Femur (tissue), 1 donor: ENCODE measurements around the gene NFIX.

ENCODE experiments used
- DNase-seq: peaks from one replicate; pipeline ENCODE4 v3.0.0-alpha.2; 2017

The NFIX gene

DNA sequence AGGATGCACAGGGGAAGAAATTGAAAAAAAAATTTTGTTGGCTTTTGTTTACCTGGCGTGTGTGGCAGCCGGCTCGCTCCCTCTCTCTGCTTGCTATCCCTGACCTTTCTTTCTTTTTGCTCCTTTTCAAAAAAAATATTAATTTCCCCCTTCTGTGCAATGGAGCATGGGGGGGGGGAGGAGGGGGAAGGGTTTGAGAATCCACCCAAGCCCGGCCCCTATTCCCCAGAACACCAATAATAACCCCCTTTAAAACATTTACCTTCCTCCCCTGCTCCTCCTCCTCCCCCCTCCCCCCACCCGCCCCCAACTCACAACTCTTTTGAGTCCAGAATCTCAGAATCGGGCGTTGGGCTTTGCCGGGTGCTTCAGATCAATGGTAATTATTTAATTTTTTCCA, 28.4 kb downstream of the NFIX start:
- peak; percentile 73 for DNase-seq

DNA sequence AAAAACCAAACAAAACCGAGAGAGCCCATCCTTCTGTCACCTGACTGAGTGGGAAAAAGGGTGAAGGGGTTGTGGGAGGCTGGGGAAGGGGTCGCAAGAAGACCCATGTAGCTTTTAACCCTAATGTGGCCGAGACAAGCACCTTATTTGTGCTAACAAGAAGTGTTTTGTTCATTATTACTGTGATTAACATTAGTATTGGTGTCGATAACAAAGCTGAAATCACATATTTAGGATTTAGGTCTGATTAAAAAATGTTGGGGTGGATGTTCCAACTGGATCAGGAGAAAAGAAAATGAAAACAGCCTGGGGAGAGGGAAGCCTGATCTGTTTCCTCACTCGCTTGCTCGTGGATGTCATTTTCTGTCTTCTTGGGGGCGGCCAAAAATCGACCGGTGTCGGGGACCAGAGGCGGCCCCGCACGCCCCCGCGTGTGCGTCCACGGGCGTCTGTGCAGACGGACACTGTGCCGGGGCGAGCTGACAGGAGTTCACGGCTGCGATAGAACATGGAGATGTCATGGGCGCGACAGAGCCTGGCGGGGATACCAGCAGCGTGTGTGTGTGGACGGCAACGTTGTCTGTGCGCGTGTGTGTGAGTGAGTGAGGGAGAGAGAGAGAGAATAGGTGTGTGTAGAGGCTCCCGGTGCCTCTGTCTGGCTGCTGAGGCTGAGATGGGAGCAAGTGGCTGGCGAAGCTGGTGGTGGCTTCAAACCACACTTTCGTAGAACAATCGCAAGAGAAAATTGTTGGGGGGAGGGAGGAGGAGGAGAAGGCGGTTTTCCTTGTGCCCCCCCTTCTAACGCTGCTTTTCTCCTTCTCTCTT, 29.1 kb downstream of the NFIX start:
- no peak for DNase-seq

DNA sequence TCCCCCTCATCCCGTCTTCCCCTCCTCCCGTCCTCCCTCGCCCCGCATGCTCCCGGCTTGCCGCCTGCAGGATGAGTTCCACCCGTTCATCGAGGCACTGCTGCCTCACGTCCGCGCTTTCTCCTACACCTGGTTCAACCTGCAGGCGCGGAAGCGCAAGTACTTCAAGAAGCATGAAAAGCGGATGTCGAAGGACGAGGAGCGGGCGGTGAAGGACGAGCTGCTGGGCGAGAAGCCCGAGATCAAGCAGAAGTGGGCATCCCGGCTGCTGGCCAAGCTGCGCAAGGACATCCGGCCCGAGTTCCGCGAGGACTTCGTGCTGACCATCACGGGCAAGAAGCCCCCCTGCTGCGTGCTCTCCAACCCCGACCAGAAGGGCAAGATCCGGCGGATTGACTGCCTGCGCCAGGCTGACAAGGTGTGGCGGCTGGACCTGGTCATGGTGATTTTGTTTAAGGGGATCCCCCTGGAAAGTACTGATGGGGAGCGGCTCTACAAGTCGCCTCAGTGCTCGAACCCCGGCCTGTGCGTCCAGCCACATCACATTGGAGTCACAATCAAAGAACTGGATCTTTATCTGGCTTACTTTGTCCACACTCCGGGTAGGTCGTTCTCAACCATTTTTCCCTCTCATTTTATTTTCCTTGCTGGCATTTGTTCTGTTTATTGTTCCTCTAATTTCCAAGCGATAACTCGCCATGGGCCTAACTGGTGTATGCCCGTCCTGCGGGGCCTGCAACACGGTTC, 29.8 kb downstream of the NFIX start:
- no peak for DNase-seq

DNA sequence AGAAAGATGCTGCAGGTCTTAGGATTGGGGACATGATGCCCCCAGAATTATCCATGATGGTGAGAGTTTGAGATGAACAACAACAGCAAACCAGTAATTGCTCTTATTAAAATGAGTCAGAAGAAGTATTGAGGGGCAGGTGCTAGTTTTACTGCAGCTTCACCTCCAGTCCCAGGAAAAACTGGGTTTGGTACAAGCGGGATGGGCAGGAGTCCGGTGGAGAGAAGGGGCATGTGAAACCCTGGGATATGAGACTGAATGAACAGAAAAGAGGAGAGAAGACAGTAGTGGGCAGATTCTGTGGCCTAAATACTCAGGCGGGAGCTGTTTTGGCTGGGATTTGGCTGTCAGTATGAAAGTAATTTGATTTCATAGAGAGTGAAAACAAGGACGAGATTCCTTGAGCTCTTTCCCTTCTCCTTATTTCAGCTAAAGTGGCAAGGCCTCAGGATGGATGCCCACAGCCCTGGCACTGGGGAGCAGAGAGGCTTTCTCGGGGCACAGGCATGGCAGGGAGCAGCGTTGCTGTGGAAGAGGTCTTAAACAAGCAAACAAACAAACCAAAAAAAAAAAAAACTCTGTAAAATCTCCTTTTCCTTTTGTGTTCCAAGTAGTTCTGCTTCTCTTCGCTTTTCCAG, 30.7 kb downstream of the NFIX start:
- no peak for DNase-seq

DNA sequence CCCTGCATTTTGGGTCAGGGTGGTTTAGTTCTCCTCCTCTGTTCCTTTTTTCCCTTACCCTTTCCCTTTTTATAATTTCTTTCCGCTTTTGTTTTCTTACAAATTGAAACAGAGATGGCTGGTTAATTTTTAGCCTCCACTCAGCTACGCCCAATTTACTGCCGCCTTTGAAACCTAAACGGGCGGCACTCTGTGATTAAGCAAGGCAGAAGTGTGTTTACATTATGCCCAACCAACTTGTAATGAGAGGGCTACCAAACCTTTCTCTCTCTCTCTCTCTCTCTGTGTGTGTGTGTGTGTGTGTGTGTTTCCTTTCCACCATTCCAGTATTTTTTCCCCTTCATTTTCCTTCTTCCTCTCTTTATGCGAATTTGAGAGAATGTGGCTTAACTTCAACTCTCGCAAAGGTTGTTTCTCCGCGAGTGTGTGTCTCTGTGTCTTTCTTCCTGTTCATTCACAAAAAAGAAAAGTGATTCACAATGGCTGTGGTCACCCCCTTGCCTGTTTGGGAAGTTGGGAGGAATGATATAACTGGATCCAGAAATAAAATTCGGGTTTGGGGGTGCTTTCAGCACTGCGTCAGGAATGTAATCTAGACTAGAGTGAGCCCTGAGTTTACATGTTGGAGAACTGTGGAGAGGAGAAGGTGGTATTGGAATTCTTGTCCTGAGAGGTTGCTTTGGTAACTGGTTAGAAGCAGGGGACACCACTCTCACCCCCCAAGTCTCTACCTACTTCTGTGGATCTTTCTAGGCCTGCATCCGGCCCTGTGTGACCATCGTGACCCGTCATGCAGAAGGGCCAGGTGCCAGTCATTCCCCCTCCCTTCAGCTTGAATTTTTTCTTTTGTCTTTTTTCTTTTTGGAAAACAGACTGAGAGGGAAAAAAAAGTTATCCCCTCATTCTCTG, 31.4 kb downstream of the NFIX start:
- DNase-seq = no peak

DNA sequence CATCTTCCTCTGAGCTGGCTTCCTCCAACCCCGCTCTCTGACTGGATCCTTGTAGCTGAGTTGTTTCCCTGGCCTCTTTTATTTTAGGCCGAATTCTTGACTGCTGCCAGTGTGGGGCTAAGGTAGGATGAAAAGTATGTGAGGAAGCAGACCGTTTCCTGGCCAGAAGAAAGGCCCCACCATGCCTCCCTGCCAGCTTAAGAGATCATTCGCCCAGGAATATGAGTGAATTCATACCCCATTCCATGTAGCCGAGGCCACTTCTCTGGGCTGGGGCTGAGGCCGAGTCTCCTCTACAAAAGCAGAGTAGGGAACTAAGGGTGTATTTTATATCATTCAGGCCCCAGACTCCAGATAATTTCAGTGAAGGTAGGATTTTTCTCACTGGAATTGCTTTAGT, 32.3 kb downstream of the NFIX start:
- no peak for DNase-seq

DNA sequence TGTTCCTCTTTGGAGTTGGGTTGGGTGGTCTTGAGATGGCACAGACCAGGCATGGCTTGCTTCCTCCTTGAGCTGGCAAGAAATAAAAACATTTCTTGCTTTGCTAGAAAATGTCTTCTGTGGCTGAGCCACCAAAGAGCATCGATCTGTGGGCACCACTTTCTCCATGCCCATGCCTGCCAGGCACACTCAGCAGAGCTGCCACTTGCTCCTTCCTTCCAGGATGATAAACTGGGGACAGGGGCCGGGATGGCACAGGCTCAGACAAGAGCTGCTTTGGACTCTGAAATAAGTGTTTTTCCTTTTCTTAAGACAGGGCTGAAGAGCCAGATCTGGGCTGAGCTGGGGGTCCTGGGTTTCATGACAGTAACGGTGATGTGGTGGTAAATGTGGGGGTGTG, 32.8 kb downstream of the NFIX start:
- no peak for DNase-seq

DNA sequence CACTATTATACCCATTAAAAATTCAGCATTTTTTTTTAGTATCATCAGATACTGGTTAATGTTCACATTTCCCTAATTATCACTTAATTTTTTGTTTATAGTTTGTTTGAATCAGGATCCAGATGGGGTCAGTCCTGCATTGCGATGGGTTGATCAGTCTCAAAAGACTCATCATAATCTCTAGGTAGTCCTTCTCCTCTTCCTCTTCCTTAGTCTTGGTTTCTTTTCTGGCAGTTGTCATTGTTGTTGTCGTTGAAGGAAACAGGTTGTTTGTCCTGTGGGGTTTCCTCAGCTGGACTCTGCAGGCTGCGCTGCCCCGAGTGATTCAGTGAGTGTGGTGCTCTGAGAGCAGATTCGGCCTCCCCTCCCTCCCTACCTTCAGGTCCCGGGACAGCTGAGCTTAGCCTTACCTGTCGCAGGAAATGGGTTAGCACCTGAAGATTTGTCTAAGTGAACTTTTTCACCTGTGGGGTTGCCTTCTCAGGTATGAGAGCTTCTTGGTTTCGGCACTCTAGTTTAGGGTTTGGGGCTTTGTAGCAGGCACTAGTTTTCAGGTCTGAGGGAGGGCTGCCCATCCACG, 34.1 kb downstream of the NFIX start:
- no peak for DNase-seq

DNA sequence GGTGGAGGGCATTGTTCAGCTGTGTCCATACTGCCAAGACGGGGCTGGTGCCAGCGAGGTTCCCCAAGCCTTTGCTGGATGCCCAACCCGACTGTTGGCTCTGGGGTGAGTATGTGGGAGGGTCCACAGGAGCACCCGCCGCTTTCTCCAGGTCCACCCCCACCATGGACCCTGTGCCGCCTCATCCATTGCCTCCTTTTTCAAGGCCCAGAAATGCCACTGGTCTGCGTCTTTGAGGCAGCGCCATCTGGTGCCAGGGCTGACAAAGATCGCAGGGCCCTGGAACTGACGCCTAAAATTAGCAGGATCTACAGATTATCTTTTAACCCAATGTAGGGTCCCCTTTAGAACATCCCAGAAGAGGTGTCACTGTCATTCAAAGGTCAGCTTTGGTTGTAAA, 34.6 kb downstream of the NFIX start:
- no peak for DNase-seq

DNA sequence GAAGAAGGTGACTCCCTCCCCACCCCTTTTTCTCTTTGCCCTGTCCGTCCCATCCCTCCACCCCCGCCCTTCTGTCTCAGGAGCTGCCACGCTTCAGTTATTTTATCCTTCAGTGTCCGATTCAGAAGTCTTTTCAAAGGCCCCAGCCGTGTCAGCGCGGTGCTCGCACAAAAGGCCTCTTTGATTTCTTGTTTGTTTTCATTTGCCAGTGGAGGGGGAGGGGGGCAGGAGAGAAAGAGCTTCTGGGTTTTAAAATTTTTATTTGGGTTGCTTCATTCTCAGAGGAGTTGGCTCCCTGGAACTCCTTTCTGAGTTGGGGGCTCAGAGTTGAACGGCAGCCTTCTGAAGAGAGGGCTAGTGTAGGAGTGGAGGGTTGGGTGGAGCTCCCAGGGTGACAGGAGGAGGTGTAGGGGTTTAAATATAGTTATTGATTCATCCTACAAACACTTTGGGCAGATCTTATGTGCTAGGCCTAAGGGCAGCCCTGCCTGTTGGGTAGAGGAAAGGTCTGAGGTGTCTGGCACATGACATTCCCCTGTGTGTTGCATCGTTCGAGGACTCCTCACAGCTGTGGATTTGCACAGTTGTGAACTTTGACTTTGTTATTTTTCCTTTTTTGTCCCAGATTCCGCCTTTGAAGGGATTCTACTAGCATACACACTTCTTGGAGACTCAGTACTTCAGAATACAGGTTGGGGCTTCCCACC, 36.8 kb downstream of the NFIX start:
- no peak for DNase-seq

DNA sequence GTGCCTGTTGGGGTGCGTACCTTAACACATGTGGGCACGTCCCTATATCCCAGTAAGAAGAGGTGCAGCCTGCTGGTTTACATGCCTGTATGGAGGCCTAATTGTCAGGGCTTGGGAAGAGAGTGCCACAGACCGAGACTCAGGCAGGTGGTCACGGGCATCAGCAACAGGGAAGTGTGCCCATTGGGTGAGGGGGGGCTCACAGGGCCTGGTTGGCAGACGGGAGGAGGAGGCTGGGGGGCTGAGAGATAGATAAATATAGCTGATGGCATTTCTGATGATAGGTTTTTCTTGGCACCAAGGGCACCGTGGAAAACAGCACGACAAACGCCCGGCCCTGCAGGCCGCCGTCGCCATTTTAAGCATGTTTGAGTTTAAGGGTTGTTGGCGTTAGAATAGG, 37.6 kb downstream of the NFIX start:
- DNase-seq = no peak

DNA sequence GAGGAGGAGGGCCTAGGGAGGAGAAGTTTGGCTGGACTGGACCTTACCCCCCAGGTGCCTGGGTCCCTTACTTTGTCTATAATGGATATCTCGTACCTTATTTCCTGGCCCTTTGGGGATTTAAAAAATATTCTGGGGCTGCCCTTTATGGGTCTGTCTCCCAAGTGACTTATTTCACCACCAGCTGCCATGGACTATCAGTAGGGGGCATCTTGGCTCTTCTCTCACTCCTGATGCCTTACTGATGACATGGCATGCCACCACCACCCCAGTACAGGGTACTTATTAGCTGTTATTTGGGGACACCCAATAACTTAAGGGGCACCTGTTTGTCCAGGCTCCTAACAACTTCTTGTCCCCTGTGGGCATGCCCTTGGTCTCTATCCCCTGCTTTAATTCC, 38.0 kb downstream of the NFIX start:
- DNase-seq = no peak

DNA sequence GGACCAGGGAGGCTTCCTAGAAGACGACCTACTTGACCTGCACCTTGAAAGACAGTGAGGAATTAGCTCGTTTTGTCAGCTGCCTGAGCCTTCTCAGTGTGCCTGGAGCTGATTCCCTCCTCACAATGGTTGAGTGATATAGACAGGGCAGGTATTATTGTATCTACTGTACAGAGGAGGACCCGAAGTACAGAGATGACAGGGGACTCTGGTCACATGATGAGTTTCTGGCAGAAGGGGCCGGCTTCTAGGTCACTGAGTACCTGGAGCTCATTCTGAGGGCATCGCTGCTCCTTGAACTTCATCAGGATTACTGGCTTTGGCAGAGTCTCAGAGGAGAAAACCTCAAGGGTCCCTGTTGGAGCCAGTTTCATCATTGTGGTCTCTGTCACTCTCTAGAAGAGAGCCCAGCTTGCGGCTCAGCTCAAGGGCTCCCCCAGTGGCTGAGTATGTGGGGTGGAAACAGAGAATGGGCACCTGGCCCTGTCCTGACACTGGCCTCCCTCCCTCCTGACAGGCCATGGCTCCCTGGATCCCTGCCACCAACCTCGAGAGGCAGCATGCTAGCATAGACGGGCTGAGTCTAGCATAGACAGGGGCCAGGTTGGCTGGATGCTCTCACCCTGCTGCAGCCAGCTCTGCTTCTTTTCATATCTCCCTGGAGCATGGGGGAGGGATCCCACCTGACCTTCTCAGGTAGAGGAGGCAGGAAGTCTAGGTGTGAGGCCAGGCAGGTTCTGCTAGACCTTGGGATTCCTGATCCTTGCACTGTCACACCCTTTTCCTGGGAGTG, 38.7 kb downstream of the NFIX start:
- DNase-seq = no peak

DNA sequence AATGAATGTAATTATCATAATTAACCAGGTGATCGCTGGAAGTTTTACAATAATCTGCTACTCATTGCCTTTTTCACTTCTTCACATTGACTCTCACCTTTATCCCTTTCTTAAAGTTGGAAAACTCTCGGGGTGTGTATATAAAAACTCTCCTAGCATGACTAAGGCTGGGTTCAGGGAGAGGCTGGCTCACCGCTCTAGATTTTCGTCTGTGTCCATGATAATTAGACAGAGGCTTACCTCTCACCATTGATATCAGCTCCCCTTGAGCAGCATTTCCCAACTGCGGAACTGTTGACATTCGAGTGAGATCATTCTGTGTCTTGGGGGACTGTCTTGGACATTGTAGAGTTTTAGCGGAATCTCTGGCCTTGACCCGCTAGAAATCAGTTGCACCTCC, 39.4 kb downstream of the NFIX start:
- DNase-seq = no peak

DNA sequence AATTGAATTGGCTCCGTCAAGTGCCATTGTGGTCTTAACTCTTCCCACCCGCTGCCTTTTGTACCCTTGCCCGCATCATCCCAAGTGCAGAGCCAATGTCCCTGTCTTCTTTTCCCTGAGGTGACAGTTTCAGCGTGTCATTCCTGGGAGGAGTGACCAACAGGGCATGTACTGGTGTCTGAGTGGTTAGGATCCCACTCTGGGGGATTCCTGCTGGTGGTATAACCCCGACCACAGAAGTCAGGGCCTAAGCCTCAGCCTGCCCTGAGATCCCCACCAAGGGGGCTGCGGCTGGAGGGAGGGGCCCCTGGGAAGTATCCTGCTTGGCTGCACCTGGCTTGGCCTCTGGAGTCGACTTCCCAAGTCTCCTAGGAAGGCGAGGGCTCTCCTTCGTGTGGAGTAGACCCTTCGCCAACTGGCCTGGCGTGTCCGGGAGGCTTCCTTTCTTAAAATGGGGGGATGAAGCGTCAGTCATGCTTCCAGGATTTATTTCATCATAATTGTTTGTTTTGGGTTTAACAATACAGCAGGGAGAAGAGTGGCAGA, 40.6 kb downstream of the NFIX start:
- DNase-seq = no peak

DNA sequence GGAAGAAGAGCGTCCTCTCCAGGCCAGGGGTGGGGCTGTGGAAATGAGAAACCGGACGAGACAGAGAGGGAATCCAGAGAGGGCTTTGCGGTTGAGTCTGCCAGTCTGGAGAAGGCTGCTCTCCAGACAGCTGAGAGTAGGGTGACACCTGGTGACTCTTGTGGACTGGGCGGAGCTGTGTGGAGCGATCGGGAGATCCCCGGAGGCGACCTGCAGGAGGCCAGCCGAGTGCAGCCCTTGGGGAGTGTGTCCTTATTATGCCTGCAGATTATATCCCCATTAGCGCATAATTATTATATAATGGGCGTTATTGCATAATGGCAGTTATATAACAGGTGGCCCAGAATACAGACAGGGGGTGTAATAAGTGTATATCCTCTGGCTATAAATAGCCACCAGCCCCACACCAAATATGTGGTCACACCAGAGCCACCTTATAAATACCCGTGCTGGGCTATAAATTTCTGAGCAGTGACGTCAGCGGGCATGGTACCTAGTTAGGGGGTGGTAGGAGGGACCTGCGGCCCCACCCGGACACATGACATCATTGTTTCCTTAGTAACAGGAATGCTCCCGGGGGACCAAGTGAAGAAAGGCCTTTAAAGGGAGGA, 41.2 kb downstream of the NFIX start:
- DNase-seq = no peak

DNA sequence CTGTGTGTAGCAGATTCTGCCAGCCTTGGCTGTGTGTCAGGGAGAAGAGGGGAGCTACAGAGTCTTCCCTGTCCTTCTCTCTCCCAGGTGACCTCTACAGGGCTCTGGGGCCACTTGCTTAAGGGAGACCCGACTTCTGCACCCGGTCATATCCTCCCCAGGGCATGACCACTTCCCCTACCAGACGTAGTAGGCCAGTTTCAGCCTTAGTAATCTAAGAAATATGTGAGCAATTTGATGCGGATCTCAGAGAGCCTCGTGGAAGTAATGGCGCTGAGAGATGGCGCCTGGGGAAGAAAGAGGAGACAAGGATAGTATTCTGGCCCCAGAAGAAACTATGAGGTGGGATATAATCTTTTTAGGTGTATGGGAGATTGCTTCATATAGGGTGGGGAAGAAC, 41.9 kb downstream of the NFIX start:
- no peak for DNase-seq

DNA sequence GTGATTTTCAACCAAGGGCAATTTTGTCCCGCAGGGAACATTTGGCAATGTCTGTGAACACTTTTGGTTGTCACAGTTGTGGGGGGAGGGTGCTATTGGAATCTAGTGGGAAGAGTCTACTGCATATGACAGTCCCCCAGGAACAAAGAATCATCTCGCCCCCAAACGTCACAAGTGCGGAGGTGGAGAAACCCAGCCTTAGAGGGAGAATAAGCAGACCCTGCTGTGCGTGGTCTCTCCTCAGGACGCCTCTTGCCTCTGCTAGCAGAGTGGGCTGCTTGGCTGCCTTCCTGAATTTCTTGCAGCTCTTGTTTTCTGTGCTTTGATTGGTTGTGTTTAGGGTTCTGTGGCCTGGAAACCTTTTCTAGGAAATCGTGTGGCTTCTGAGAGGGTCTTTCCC, 42.5 kb downstream of the NFIX start:
- DNase-seq = no peak

DNA sequence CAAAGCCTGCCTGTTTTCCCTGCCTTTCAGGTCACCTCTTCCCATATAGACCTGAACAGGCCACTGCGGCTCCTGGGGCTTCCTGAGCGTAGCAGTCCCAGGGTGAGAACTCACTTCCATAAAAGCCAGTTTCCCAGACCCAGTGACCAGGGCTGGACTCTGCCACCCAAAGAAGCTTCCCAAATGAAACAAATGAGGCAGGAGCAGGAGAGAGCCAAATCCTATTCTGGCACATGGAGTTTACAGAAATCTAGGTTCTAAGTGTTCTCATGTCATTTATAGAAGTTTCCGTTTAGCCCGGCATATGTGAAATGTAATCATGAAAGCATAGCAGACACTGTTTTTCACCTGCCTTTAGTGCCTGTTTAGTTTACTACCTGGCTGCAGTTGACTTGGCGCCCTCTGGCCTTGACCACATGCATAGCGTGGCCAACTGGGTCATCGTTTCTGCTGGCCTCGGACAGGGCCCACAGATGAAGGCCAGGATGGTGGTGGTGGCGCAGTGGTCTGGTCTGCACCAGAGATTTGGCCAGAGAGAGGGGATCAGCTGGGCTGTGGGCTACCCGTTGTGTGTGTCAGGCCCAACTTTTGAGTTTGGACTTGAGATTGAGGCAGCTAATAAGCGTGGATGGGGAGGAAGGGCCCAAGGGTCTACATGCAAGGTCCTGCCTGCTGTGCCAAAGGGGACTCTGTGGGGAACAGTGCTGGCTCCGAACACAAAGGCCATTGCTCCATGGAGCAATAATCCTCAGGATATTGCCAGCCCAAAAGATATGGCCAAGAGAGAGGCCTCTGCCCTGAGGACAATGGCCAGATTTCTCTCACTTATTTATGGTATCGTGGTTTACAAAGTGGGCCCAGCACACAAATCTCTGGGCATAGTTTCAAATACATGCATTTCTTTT, 43.3 kb downstream of the NFIX start:
- no peak for DNase-seq
